Loucy (cell line): Measurements from ENCODE around the gene C12orf57.
A peak's percentile ranks its signal among the peaks of the same experiment; 100 is the strongest.

Experiments used
- H2AFZ ChIP-seq: fragments of 200-600 bp; sonication (generic); 2 replicates; pipeline ENCODE4 v1.6.0; 2016; ENCODE audit warnings: antibody characterized with exemption, mild to moderate bottlenecking, low read length, moderate library complexity
- H3F3A ChIP-seq: fragments of 200-600 bp; 2 replicates; pipeline ENCODE4 v1.6.0; 2016; ENCODE audit warnings: antibody characterized with exemption, low read depth, mild to moderate bottlenecking
- H3K27me3 ChIP-seq: fragments of 200-600 bp; sonication (generic); 2 replicates; pipeline ENCODE4 v1.6.1; 2014; ENCODE audit warnings: low read length, mild to moderate bottlenecking; ENCODE audit not compliant: insufficient read depth, poor library complexity, severe bottlenecking
- H3K36me3 ChIP-seq: fragments of 200-600 bp; sonication (generic); 2 replicates; pipeline ENCODE4 v1.6.1; 2016; ENCODE audit warnings: low read length; ENCODE audit not compliant: insufficient read depth
- H3K4me1 ChIP-seq: fragments of 200-600 bp; sonication (generic); 2 replicates; pipeline ENCODE4 v1.5.1; 2014; ENCODE audit warnings: low read length, mild to moderate bottlenecking; ENCODE audit not compliant: insufficient read depth, poor library complexity, severe bottlenecking
- H3K4me2 ChIP-seq: fragments of 200-600 bp; sonication (generic); 2 replicates; pipeline ENCODE4 v1.6.0; 2014; ENCODE audit warnings: antibody characterized with exemption, low read length, low read depth, mild to moderate bottlenecking; ENCODE audit not compliant: poor library complexity, severe bottlenecking
- H3K4me3 ChIP-seq: fragments of 200-600 bp; sonication (generic); 2 replicates; pipeline ENCODE4 v1.5.1; 2014; ENCODE audit warnings: low read length, mild to moderate bottlenecking, mixed read lengths; ENCODE audit not compliant: poor library complexity, severe bottlenecking
- H3K79me2 ChIP-seq: fragments of 200-600 bp; sonication (generic); 2 replicates; pipeline ENCODE4 v1.6.1; 2014; ENCODE audit warnings: low read length; ENCODE audit not compliant: insufficient read depth
- H3K9ac ChIP-seq: fragments of 200-600 bp; sonication (generic); 2 replicates; pipeline ENCODE4 v1.6.0; 2014; ENCODE audit warnings: mild to moderate bottlenecking, low read depth, low read length, moderate library complexity; ENCODE audit not compliant: poor library complexity, severe bottlenecking
- H3K9me2 ChIP-seq: fragments of 200-600 bp; sonication (generic); replicated peaks from 2 replicates; pipeline ENCODE4 v1.6.1; 2016; ENCODE audit warnings: low read depth, low read length, mixed read lengths
- H3K9me3 ChIP-seq: fragments of 200-600 bp; sonication (generic); 2 replicates; pipeline ENCODE4 v1.6.1; 2014; ENCODE audit warnings: mild to moderate bottlenecking, antibody characterized with exemption, low read length, low read depth; ENCODE audit not compliant: insufficient read depth
- H4K20me1 ChIP-seq: fragments of 200-600 bp; sonication (generic); 2 replicates; pipeline ENCODE4 v1.6.0; 2014; ENCODE audit warnings: antibody characterized with exemption, low read length, mild to moderate bottlenecking; ENCODE audit not compliant: insufficient read depth, poor library complexity, severe bottlenecking
- EZH2phosphoT487 ChIP-seq: fragments of 200-600 bp; IDR thresholded peaks from 2 replicates; pipeline ENCODE4 v1.6.1; 2018; ENCODE audit warnings: antibody characterized with exemption, mild to moderate bottlenecking, moderate library complexity, borderline replicate concordance
- TF ChIP-seq, protein P1 (sequence below): fragments of 200-600 bp; sonication (generic); conservative IDR thresholded peaks from 2 replicates; pipeline ENCODE4 v1.5.1; 2014; ENCODE audit warnings: mild to moderate bottlenecking, antibody characterized with exemption, low read length

C12orf57 gene

DNA sequence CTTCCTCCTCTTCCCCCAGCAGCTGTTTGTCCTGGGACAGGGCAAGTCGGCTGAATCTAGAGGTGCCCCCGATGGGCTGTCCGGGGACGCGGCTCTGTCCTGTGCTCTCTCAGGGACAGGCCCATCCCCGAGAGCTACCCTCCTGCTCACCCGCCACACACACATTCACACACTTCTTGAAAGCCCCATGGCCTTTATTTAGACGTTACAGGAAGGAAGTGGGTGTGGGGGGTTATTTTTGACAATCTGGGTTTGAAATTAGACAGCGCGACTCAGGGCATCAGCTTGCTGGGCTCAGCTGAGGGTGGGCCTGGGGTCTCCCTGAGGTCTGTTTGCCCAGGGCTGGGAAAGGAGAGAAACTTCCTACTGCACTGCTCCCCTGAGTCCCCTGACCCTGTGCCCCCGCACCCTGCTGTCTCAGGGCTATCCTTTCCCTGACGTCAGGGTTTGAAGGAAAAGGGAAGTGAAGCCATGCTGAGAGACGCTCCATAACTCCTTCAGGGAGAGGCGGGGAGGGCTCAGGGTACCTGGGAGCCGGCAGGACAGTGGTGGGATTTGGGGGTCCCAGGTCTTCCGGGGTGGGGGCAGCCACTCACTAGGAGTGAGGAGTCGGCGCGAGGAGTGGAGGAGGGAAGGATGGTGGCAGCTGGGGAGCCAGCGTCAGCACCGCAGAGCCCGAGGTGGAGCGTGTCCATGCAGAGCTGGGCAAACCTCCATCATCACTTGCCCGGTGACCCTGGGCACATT, 15.4 kb downstream of the C12orf57 start:
- H3F3A ChIP-seq: 0 out of 2 replicates have a peak, but pooled peaks cover under 1% of the 10 kb centered on the region
- no peak overlapping the region for H2AFZ ChIP-seq
- TF ChIP-seq, protein P1, sequence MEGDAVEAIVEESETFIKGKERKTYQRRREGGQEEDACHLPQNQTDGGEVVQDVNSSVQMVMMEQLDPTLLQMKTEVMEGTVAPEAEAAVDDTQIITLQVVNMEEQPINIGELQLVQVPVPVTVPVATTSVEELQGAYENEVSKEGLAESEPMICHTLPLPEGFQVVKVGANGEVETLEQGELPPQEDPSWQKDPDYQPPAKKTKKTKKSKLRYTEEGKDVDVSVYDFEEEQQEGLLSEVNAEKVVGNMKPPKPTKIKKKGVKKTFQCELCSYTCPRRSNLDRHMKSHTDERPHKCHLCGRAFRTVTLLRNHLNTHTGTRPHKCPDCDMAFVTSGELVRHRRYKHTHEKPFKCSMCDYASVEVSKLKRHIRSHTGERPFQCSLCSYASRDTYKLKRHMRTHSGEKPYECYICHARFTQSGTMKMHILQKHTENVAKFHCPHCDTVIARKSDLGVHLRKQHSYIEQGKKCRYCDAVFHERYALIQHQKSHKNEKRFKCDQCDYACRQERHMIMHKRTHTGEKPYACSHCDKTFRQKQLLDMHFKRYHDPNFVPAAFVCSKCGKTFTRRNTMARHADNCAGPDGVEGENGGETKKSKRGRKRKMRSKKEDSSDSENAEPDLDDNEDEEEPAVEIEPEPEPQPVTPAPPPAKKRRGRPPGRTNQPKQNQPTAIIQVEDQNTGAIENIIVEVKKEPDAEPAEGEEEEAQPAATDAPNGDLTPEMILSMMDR: no peak
- TF ChIP-seq EZH2phosphoT487: no peak
- no peaks in the 10 kb centered on the region for H3K9me3 ChIP-seq
- no peaks in the 10 kb centered on the region for H3K27me3 ChIP-seq
- 0 out of 2 replicates have a peak, but pooled peaks cover 3% of the 10 kb centered on the region for H3K36me3 ChIP-seq
- H3K9ac ChIP-seq: peak overlapping the region; percentile 97
- no peaks in the 10 kb centered on the region for H4K20me1 ChIP-seq
- H3K4me3 ChIP-seq: peak overlapping the region; percentile 67
- H3K79me2 ChIP-seq: peaks cover 60% of the 10 kb centered on the region
- H3K4me1 ChIP-seq: peaks cover 80% of the 10 kb centered on the region
- no peaks in the 10 kb centered on the region for H3K9me2 ChIP-seq
- H3K4me2 ChIP-seq: peak overlapping the region; percentile 97

DNA sequence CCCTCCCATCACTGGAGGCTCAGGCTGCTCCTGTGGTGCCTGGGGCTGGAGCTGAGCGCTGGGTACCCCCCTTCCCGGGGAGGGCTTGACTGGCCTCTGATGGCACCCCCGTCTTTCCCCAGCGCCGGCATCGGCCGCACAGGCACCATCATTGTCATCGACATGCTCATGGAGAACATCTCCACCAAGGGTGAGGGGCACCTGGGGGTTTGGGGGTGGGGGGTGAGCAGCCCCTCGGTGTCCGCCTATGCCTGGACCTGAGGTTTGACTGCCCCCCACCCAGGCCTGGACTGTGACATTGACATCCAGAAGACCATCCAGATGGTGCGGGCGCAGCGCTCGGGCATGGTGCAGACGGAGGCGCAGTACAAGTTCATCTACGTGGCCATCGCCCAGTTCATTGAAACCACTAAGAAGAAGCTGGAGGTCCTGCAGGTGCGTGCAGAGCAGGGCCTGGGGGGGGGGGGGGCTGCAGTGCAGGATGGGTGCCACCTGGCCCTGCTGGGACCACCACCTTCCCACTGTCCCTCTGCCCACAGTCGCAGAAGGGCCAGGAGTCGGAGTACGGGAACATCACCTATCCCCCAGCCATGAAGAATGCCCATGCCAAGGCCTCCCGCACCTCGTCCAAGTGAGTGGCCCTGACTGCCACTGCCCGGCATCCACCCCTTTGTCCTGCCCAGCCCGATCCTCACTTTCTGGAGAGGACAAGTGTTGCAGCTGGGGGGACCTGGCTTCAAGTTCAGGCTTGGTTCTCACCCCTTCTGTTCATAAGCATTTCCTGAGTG, 16.2 kb downstream of the C12orf57 start:
- Histone ChIP-seq H3K79me2 (peaks cover 52% of the 10 kb centered on the region), H3K36me3 (peaks cover 3% of the 10 kb centered on the region; the same call in 1 of the 2 replicates), H2AFZ (no peak overlapping the region), H3K9me3 (no peaks in the 10 kb centered on the region), H3K4me2 (peak overlapping the region; percentile 97), H4K20me1 (no peaks in the 10 kb centered on the region), H3K9me2 (no peaks in the 10 kb centered on the region), H3K27me3 (no peaks in the 10 kb centered on the region), H3F3A (0 out of 2 replicates have a peak, but pooled peaks cover 3% of the 10 kb centered on the region), H3K9ac (peak overlapping the region; percentile 97), H3K4me1 (peaks cover 79% of the 10 kb centered on the region), H3K4me3 (peak overlapping the region; percentile 67)
- no peak for TF ChIP-seq EZH2phosphoT487
- TF ChIP-seq, protein P1: no peak

DNA sequence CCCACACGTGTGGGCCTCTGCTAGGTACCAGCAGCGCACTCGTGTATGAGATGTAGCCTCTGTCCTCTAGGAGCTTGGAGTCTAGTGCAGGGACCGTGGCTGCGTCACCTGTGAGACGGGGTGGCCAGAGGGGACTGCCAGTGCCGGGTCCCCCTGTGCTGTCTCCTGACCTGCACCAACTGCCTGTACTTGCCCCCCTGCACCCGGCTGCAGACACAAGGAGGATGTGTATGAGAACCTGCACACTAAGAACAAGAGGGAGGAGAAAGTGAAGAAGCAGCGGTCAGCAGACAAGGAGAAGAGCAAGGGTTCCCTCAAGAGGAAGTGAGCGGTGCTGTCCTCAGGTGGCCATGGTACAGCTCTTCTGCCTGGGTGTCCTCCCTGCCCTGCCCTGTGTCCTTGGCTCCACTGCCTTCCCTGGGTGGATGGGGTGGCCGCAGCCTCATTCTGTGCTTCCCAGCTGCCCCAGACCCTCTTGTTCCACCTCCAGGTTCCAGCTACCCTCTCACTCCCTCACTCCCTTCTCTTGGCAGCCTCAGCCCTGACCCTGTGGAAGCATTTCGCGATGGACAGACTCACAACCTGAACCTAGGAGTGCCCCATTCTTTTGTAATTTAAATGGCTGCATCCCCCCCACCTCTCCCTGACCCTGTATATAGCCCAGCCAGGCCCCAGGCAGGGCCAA, 16.9 kb downstream of the C12orf57 start:
- Histone ChIP-seq H4K20me1 (no peaks in the 10 kb centered on the region), H3K4me2 (peak overlapping the region; percentile 97), H3K9ac (peak overlapping the region; percentile 97), H2AFZ (no peak overlapping the region), H3K79me2 (peaks cover 45% of the 10 kb centered on the region), H3F3A (peaks cover 6% of the 10 kb centered on the region; the same call in 1 of the 2 replicates), H3K9me3 (no peaks in the 10 kb centered on the region), H3K36me3 (peaks cover 10% of the 10 kb centered on the region; the same call in 1 of the 2 replicates), H3K4me1 (peaks cover 71% of the 10 kb centered on the region), H3K27me3 (no peaks in the 10 kb centered on the region), H3K4me3 (no peak overlapping the region), H3K9me2 (no peaks in the 10 kb centered on the region)
- TF ChIP-seq EZH2phosphoT487: no peak
- TF ChIP-seq, protein P1: peak; percentile 42
